Breast epithelium (tissue), 3 donors: ENCODE results near the gene USH1C.

Experiments used
- CTCF ChIP-seq, 3 donors: fragments of 450-650 bp; IDR thresholded peaks; one replicate each; pipeline ENCODE4 v1.5.1; 2016 to 2017; ENCODE audit warnings: antibody characterized with exemption in 3 of 3, mild to moderate bottlenecking in 3 of 3, moderate library complexity in 3 of 3
- POLR2AphosphoS5 ChIP-seq, 3 donors: sonication (generic); formaldehyde crosslinking; IDR thresholded peaks; one replicate each; pipeline ENCODE4 v1.6.1; 2017; ENCODE audit warnings: antibody characterized with exemption in 3 of 3

- TF ChIP-seq POLR2AphosphoS5 (IDR thresholded peaks at IDR 0.05) (no peak), CTCF (IDR thresholded peaks at IDR 0.05) (no peak)
These were observed 53.3 kb downstream of the USH1C start for GRCh38 chr11:17490938-17491337.
